GM18519 (cell line): ENCODE measurements around the gene PAX7.
"Not testable (repeated sequence)": the region's sequence is repeated elsewhere in the genome, so short reads cannot be mapped to it uniquely, and the experiment has no call there.

Experiments
- ATAC-seq: cut with Tn5 transposase; IDR thresholded peaks from one replicate; pipeline ENCODE4 v1.9.1; 2021; ENCODE audit warnings: mild to moderate bottlenecking, moderate library complexity; ENCODE audit not compliant: unreplicated experiment, low FRiP score

Gene PAX7

GRCh38 chr1:18657506-18658201 is 27.0 kb downstream of the PAX7 start:
- no peak for ATAC-seq

DNA sequence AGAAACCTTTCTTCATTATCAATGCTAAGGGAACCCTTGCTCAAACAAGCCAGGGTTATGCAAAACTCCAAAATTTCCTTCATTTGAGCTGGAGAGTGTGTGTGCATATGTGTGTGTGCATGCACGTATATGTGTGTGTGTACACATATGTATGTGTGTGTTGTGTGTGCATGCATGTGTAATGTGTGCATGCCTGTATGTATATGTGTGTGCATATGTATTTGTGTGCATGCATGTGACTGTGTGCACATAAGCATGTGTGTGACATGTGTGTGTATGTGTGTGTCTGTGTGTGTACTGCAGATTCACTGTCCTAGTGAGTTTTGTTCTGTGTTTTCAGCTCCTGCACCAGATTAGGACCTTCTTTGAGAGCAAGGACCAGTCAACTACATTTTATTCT is 28.2 kb downstream of the PAX7 start:
- no peak for ATAC-seq

DNA sequence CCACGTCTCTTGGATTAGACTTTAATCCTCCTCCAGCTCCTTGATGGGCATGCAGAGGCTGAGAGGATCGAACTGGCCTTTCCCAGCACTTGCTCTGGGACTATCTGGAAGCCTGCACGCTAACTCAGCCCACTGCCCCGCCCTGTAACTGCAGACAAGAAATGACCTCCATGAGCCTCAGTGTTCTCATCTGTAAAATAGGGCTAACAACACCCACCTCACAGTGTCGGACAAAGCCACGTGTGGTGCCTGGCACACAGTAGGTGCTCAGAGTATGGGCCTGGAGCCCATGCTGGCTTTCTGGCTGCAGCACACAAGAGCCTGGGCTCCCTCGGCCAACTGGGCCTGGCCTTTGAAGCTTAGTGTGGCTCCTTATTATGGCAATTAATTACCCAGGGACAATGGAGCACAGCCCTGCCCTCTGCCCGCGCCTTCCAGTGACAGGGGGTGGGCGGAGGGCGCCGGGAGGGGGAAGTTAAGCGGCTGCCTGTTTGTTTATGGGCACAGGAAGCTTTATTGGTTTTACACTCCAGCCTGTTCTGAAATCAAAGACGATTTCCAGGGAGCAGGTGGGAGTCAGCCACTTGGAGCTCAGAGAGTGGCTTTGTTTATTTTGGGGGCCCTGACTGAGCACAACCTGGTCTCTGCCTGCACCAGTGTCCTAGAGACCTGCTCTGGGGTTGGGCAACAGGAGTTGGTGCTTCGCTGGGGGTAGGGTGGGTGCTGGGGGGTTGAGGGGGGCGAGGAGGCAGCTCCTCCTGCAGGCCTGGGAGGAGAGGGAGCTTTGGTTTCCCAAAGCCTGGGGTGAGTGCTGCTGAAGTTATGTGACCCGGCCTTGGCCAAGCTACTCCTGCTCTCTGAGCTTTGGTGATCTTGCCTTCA is 31.0 kb downstream of the PAX7 start:
- no peak for ATAC-seq

GRCh38 chr1:18662286-18662639 is 31.6 kb downstream of the PAX7 start:
- no peak for ATAC-seq

- no peak for ATAC-seq
Measured at GRCh38 chr1:18666317-18666920, 35.8 kb downstream of the PAX7 start.

- no peak for ATAC-seq
Measured at GRCh38 chr1:18667333-18667732, 36.7 kb downstream of the PAX7 start.

DNA sequence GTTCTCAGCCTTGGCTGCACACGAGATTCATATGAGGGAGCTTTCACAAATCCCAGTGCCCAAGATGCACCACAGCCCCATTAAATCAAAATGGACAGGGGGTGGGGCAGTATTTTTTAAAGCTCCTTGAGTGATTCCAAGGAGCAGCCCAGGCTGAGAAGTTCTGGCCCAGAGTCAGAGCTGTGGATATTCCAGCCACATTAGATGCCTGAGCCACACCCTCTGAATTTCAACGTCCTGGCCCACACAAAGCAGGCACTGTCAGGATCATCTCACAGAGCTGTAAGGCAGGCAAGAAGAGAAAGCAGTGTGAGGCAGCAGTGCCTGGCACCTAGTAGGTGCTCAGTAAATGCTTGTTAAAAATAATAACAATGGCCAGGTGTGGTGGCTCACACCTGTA is 37.4 kb downstream of the PAX7 start:
- no peak for ATAC-seq

DNA sequence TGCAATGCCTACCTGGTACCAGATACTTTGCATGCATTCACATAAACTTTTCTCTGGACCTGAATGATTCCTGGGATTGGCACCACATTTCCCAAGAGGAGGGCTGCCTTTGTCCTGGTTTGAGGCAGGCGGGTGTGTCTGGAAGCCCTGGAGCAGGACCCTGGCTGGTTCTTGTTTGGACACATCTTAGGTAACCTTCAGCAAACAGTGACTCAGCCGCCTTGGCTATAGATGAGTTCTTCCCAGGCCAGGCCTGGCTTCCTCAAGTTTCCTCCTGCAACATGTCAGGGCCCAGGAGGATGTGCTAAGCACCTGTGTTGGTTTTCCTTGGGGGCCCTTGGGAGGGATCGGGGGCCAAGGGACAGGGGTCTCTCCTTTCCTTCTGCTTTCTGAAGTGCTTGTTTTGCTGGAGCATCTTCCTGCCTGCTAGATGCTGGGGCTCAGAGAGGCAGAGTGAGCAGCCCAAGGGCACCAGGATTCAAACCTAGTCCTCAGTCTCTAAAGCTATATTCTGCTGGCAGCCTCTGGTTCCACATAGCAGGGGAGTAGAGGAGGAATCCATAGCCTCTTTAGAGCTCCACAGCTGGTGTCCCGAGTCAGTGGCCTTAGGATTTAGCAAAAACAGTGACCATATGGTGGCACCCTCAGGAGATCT is 38.2 kb downstream of the PAX7 start:
- no peak for ATAC-seq

DNA sequence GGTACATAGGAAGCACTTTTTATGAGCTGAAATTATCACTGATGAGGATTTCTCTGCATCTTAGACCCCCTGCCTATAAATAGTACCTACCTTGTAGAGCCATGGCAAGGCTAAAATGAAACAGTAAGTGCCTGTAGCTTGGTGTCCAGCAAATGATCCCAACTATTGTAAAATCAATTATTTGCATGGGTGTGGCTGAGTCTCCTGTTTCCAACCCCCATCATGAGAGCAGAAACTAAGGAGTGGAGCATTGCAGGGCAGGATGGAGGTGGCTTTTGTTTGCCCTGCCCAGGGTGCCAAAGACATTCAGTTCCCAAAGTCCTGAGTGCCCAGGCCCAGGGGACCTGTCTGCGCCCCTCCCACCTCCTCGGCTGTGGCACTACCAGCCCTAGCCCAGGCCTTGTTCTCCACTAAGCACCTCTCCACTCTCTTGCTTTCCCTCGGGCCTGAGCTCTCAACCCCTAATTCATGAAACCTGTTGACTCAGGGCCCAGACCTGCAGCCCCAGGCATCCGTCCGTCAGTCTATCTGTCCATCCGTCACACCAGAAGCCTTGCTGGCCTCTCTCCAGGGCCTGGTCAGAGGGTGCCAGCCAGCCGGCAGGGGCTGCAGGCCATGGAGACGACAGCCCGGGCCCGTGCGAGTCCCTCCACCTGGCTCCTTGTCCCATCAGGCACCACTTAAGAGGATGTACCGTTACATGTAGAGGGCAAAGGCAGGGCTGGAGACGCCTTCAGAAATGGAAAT is 39.6 kb downstream of the PAX7 start:
- ATAC-seq, result no peak

GRCh38 chr1:18670868-18671225 is 40.2 kb downstream of the PAX7 start:
- ATAC-seq, result no peak

DNA sequence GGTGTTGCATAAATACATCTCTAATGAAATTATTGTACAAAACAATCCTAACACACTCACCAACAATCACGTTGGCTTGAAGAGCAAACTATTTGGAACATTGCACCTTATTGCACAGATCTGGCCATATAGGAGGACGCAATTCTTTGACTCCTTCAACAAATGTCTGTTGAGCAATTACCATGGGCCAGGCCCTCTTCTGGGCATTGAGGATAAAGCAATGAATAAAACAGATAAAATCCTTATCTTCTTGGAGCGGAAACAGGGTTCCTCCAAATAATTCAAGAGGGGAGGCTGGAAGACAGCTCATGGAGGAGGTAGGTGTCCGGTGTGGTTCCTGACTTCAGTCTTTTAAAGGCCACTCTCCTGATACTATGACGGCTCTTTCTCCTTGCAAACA is 43.3 kb downstream of the PAX7 start:
- ATAC-seq, result no peak

DNA sequence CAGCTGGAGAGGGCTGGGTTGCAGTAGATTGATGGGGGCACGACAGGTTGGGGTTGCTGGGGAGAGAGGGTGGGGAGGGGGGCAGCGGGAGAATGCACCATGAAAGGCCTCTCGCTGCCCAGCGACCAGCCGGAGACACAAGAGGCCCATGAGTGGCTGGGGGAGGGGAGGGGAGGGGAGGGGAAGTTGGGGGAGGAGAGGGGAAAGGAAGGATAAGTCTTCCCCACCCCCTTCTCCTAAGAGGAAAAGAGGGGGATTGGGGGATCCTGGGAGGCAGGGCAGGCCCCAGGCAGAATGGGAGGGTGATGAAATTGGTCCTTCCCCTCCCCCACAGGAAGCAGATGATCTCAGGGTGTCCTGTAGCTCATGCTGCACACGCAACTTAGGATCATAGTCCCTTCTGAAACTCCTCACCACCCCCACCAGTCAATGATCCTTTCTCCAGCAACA is 45.7 kb downstream of the PAX7 start:
- no peak for ATAC-seq

- ATAC-seq, result no peak
Measured at GRCh38 chr1:18681423-18681835, 50.8 kb downstream of the PAX7 start.

GRCh38 chr1:18682375-18682774 is 51.7 kb downstream of the PAX7 start:
- ATAC-seq, result no peak

DNA sequence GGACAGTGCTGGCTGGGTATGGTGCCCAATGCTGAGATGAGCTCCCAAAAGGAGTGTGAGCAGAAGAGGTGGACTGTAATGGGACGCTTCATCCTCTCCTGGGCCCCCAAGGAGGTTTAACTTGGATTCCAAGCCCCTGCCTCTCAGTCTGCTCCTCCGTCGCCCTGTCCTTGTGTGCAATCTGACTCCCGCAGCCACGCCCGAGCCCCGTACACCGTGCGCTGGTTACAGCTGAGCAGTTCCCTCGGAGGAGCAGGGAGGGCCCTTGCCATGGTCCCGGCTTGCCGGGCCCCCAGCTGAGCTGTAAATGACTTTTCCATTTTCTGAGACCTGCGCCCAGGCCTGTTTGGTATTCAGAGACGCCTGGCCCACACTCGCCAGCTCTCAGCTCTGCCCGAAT is 53.7 kb downstream of the PAX7 start:
- no peak for ATAC-seq

DNA sequence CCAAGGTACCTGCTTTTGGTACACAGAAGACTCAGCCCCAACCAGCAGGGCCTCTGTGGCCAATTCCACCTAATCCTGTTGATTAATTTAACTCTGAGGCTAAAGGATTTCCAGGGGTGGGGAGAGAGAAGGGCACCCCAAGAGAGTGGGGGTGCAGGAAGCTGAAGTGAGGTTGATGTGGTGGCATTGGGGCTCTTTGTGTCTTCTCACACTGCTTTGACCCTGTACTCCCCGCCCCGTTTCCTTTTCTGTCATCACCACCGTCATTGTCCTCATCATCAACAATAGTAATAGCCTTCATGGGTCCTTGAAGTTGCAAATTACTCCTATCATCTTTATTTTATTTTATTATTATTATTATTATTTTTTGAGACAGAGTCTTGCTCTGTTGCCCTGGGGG is 55.9 kb downstream of the PAX7 start:
- no peak for ATAC-seq

GRCh38 chr1:18687273-18687672 is 56.6 kb downstream of the PAX7 start:
- no peak for ATAC-seq

DNA sequence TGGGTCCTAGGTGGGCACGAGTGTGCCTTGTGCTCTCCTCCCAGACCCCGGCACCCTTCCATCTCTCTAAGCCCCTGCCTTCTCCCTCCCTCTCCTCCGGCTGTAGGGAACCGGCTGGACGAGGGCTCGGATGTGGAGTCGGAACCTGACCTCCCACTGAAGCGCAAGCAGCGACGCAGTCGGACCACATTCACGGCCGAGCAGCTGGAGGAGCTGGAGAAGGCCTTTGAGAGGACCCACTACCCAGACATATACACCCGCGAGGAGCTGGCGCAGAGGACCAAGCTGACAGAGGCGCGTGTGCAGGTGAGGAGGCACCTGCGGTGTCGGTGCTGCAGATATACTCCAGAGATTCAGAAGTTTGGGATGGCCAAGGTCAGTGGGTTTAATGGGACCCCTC is 61.0 kb downstream of the PAX7 start:
- ATAC-seq, result no peak

GRCh38 chr1:18693256-18694098 is 62.8 kb downstream of the PAX7 start:
- no peak for ATAC-seq

- not testable (repeated sequence) for ATAC-seq
Measured at GRCh38 chr1:18694289-18694688, 63.6 kb downstream of the PAX7 start.
